Heart left ventricle (tissue), 16 donors: ENCODE results near the gene CEP170B. TPM values are rescaled to one million over a fixed set of nuclear protein-coding genes. Genes with fewer than 3 reads are reported as not detected.

Experiments
- ATAC-seq, 4 donors: fragments of 200-7000 bp; cut with Tn5 transposase; one replicate each; pipeline ENCODE4 v1.9.1; 2020 to 2022; ENCODE audit warnings: moderate library complexity in 4 of 4, mild to moderate bottlenecking in 3 of 4, moderate number of reproducible peaks in 1 of 4
- DNase-seq, 5 donors: peaks; one replicate each; pipeline ENCODE4 v3.0.0-alpha.2; 2020
- H3K27ac ChIP-seq, 12 donors: fragments of 200-600 bp; sonication (generic) in 4 of 12; one replicate each; pipeline versions ENCODE4 v1.5.0 to v1.8.0; 2016 to 2022; ENCODE audit warnings: mild to moderate bottlenecking in 2 of 12
- H3K27me3 ChIP-seq, 9 donors: fragments of 200-600 bp; sonication (generic) in 2 of 9; one replicate each; pipeline versions ENCODE4 v1.5.1 to v1.8.0; 2016 to 2022; ENCODE audit warnings: mild to moderate bottlenecking in 3 of 9
- H3K36me3 ChIP-seq, 9 donors: fragments of 200-600 bp; sonication (generic) in 2 of 9; one replicate each; pipeline versions ENCODE4 v1.5.0 to v1.8.0; 2018 to 2022; ENCODE audit warnings: mild to moderate bottlenecking in 2 of 9
- H3K4me1 ChIP-seq, 12 donors: fragments of 200-600 bp; sonication (generic) in 4 of 12; one replicate each; pipeline versions ENCODE4 v1.5.0 to v1.8.0; 2016 to 2022; ENCODE audit warnings: mild to moderate bottlenecking in 3 of 12
- H3K4me3 ChIP-seq, 12 donors: fragments of 200-600 bp; sonication (generic) in 4 of 12; one replicate each; pipeline versions ENCODE4 v1.5.0 to v1.8.0; 2017 to 2022; ENCODE audit warnings: mild to moderate bottlenecking in 9 of 12, moderate library complexity in 4 of 12
- H3K9me3 ChIP-seq, 12 donors: fragments of 200-600 bp; sonication (generic) in 4 of 12; one replicate each; pipeline versions ENCODE4 v1.5.0 to v1.8.0; 2016 to 2022; ENCODE audit warnings: mild to moderate bottlenecking in 1 of 12
- POLR2A ChIP-seq, 2 donors: fragments of 450-650 bp; IDR thresholded peaks; one replicate each; pipeline ENCODE4 v1.6.1; 2017; ENCODE audit warnings: antibody characterized with exemption in 2 of 2, mild to moderate bottlenecking in 2 of 2, moderate library complexity in 2 of 2
- WGBS, 4 donors: extraction: QIAGEN DNeasy Blood & Tissue Kit in 2 of 4; methylation state at CpG; one replicate each; pipeline versions ENCODE4 v1.1.5 to v1.1.7; 2013 to 2018; 5-methylcytosine and 5-hydroxymethylcytosine counted together
- intact Hi-C, 10 donors: fragments of 100-400 bp; cut with DNase I; formaldehyde crosslinking; loops; one replicate each; pipeline versions ENCODE4 v1.11.1 to v1.14.2; 2022
- polyA plus RNA-seq, 2 donors: library from polyadenylated mRNA; stranded (reverse); fragments of 200-250 nt; gene quantifications; one replicate each; pipeline ENCODE4 v1.2.3, GENCODE V29; 2013
- total RNA-seq, 9 donors: library from RNA; depleted of rRNA in 2 of 9; stranded (reverse); fragments of >200 nt in 2 of 9; fragmentation: NEBNext Ultra II Directional in 3 of 9; extraction: Animal tissue kit (Norgen Biotek cat#: 25700) in 3 of 9; gene quantifications; one replicate each; pipeline versions ENCODE4 v1.1.0 to v1.2.4, GENCODE V29; 2016 to 2023
- TF ChIP-seq, protein P1 (sequence below), 12 donors: fragments of 200-600 bp; sonication (generic) in 4 of 12; IDR thresholded peaks; one replicate each; pipeline versions ENCODE4 v1.5.0 to v1.8.0; 2018 to 2022; ENCODE audit warnings: antibody characterized with exemption in 12 of 12, mild to moderate bottlenecking in 5 of 12
- donor health status: ischemic (EF 13 %, LVEDD 7.1; RV severe dilation, severe dysfunction).
- donor health status: healthy with polysubstance abuse.
- donor health status: DM: no; HTN: yes; CAD: no.
- donor health status: DM: no; HTN: no; CAD: no.
- donor health status: ischemic (EF 25% LVEDD 6.9; RV normal size, moderate dysfunction).
- donor health status: ischemic (EF 25% LVEDD 5.7; RV mildly dilated, moderate dysfunction).
- donor health status: healthy.
- donor health status: DM: yes; HTN: yes; CAD: no.
- donor health status: ischemic (EF 35%, LVEDD 5.7; RV mildly dilated, moderate dysfunction).
- donor health status: nonischemic (EF 11% LVEDD 7.7; RV severe dilation, severe dysfunction).
- donor health status: DM: yes; HTN: yes; CAD: no.
- donor health status: PGD.
- donor health status: ischemic (EF 29% LVEDD 5.4; RV normal size, mild dysfunction).
- donor health status: nonischemic (EF 23%, LVEDD 6.1; RV moderate dilation, normal function).

CEP170B gene
- total and polyA plus RNA-seq, 11 donors = 7.5 to 21.9 (median 12.5) TPM

DNA sequence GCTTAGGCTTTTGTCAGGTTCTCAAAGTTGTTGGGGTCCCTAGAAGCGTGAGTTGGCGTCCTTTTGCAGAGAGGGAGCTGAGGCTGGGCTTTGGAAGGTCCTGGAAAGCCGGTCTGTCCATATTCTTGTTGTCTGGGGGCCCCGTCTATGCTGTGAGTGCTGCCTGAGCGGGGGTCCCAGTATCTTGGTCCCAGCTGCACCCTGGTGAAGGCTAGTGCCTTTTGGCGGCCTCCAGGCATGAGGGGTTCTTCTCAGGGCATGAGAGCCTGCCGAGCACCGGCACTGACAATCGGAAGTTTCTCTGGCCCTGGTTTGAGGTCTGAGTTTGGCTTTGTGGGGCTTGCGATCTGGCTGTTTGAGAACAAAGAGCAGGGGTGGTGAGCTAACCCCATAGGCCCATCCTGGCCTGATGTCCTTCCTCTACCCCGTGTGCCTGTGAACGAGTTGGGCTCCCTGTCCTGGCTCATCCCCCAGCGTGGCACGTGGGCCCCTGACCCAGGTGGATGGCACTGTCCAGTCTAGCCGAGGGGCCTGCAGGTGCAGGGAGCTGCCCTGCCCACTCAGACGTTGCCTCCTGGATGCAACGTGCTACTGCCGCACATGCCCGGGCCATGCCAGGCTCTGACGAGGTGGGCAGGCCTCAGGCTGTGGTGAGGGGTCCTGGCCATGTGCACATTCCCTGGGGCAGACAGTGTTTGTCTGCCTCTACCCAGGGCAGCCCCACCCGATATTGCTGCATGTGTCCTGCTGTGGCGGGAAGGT, 3.9 kb downstream of the CEP170B start:
- DNase-seq (peak in 2 of 5 donors; percentile 18 to 55), ATAC-seq (no peak)
- Histone ChIP-seq H3K27me3 (peaks cover 0 to 18% (median 0%) of the 10 kb centered on the region in 9 donors), H3K36me3 (peaks cover 0 to 8% (median 0%) of the 10 kb centered on the region in 9 donors), H3K27ac (no peak overlapping the region), H3K9me3 (no peaks in the 10 kb centered on the region), H3K4me1 (peaks cover 6 to 31% (median 18%) of the 10 kb centered on the region in 12 donors), H3K4me3 (no peak overlapping the region)
- WGBS, 4 donors = 87 to 96% (median 92%) methylated on average over 9 to 22 of the region's 22 CpGs
- no peak for TF ChIP-seq POLR2A (IDR thresholded peaks at IDR 0.05)
- TF ChIP-seq, protein P1, sequence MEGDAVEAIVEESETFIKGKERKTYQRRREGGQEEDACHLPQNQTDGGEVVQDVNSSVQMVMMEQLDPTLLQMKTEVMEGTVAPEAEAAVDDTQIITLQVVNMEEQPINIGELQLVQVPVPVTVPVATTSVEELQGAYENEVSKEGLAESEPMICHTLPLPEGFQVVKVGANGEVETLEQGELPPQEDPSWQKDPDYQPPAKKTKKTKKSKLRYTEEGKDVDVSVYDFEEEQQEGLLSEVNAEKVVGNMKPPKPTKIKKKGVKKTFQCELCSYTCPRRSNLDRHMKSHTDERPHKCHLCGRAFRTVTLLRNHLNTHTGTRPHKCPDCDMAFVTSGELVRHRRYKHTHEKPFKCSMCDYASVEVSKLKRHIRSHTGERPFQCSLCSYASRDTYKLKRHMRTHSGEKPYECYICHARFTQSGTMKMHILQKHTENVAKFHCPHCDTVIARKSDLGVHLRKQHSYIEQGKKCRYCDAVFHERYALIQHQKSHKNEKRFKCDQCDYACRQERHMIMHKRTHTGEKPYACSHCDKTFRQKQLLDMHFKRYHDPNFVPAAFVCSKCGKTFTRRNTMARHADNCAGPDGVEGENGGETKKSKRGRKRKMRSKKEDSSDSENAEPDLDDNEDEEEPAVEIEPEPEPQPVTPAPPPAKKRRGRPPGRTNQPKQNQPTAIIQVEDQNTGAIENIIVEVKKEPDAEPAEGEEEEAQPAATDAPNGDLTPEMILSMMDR (IDR thresholded peaks at IDR 0.05) = no peak
- intact Hi-C loops = no loop called here

DNA sequence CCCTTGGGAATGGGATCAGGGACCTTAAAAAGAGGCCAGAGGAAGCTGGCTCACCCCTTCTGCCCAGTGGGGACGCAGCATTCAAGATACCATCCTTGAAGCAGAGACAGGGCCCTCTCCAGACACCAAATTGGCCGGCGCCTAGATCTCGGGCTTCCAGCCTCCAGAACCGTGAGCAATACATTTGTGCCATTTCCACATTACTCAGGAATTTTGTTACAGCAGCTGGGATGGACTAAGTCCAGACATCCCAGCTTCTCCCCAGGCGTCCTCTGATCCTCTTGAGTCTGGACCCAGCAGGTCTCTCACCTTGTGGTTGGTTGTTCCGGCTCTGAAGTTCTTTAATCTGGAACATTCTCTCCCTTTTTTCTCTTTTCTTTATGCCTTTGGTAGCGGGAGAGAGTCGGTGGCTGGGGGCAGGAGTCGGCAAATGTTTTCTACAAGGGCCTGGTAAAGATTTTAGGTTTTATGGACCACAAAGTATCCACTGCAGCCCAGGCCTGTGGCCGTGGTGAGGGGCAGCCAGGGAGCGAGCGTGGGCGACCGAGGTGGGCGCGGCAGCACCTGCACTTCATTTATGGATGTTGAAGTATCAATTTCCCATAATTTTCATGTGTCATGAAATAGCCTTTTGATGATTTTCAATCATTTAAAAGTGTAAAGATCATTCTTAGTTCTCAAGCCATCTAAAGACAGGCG, 4.8 kb downstream of the CEP170B start:
- intact Hi-C loops = no loop called here
- H3K4me1 ChIP-seq = peaks cover 4 to 24% (median 12%) of the 10 kb centered on the region in 12 donors

DNA sequence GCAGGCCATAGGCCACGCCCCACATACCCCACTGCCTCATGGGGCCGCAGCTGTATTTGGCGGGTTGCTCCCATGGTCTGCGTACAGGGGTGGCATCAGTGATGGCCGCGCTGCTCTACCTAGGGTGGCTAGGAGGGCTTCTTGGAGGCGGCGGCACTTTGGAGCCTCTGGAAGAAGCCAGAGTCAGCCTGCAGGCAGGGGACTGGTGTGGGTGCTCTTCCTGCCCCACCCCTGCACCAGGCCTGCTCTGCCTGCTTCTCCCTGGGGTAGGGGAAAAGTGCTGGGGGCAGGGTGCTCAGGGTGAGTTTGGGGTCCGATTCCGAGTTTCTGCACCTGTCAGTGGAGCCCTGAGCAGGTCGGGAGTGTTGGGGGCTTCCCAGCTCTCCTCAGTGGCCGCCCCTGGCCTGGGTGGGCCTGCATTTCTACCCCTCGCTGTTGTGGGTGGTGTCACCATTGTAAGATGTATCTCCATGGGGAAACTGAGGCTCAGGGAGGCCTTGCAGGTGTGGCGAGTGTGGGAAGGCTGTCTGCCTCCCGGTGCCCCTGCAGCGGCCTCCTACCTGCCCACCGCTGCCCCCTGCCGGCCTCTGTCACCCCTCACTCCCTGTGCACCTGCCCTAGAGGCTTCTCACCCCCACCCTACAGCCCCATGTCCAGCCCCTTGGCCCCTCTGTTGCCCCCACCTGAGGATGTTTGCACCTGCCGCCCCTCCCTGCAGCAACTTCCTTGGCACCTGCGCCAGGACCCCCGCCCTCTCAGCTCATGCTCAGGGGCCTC, 5.5 kb downstream of the CEP170B start:
- H3K4me1 ChIP-seq = peaks cover 4 to 25% (median 12%) of the 10 kb centered on the region in 12 donors
- DNase-seq (peak in 1 of 5 donors; percentile 58), ATAC-seq (no peak)
- TF ChIP-seq POLR2A (IDR thresholded peaks at IDR 0.05) = no peak
- TF ChIP-seq, protein P1 (IDR thresholded peaks at IDR 0.05) = peak in 9 of 12 donors; percentile 8 to 31 (median 18)
- H3K27ac ChIP-seq = no peak overlapping the region
- peaks cover 0 to 8% (median 0%) of the 10 kb centered on the region in 9 donors for H3K36me3 ChIP-seq
- WGBS, 4 donors = 76 to 80% (median 78%) methylated on average over 18 to 21 of the region's 21 CpGs
- no peak overlapping the region for H3K4me3 ChIP-seq
- H3K9me3 ChIP-seq = no peaks in the 10 kb centered on the region
- intact Hi-C loops = no loop called here
- H3K27me3 ChIP-seq = peaks cover 0 to 9% (median 0%) of the 10 kb centered on the region in 9 donors

More for the DNA sequence above, 4.8 kb downstream of the CEP170B start:
- Histone ChIP-seq H3K27me3 (peaks cover 0 to 10% (median 0%) of the 10 kb centered on the region in 9 donors), H3K36me3 (peaks cover 0 to 8% (median 0%) of the 10 kb centered on the region in 9 donors), H3K9me3 (no peaks in the 10 kb centered on the region), H3K4me3 (no peak overlapping the region), H3K27ac (no peak overlapping the region)
- DNase-seq (peak in 1 of 5 donors; percentile 37), ATAC-seq (no peak)
- WGBS, 4 donors = 92 to 96% (median 96%) methylated on average over 15 to 18 of the region's 18 CpGs
- TF ChIP-seq, protein P1 (IDR thresholded peaks at IDR 0.05) = no peak
- no peak for TF ChIP-seq POLR2A (IDR thresholded peaks at IDR 0.05)
